Endothelial cell of umbilical vein (primary cell): ENCODE measurements around the gene CALY. TPM values are rescaled to one million over a fixed set of nuclear protein-coding genes. Genes with fewer than 3 reads are reported as not detected.

Source experiments
- BruUV-seq: library from RNA; stranded (reverse); fragments of 400-500 nt; replicated peaks from 2 replicates; lab custom pipeline; 2021; lab: Mats Ljungman, UMichigan
- CTCF ChIA-PET: fragments of 300-600, 350-600 bp; sonication (Branson Sonifier 250); formaldehyde crosslinking; loops from one replicate; lab custom pipeline; 2021; ENCODE audit warnings: antibody characterized with exemption, inconsistent platforms; lab: Charles Lee
- POLR2A ChIA-PET: fragments of 300-600, 350-600 bp; sonication (Branson Sonifier 250); formaldehyde crosslinking; loops from one replicate; lab custom pipeline; 2021; ENCODE audit warnings: antibody characterized with exemption, inconsistent platforms; lab: Charles Lee
- DNase-seq: peaks from one replicate; pipeline ENCODE4 v3.0.0-alpha.2; 2011; ENCODE audit warnings: low read depth, low spot score
- FAIRE-seq: peaks from 2 replicates; lab custom pipeline; 2011; peaks lifted over from hg19 to GRCh38; lab: Jason Lieb, UNC
- H2AFZ ChIP-seq: 2 replicates; pipeline ENCODE4 v1.6.0; 2012; ENCODE audit warnings: low read depth, low read length, control low read depth, inconsistent platforms
- H3K27ac ChIP-seq: 2 replicates; pipeline ENCODE4 v1.5.1; 2011; ENCODE audit warnings: low read depth, mild to moderate bottlenecking, control low read depth, low read length, moderate library complexity; ENCODE audit not compliant: insufficient read depth
- H3K27me3 ChIP-seq, 2 experiments: 2 replicates each; pipeline versions ENCODE4 v1.6.0 to v1.6.1; 2011; ENCODE audit warnings: low read length in 2 of 2, mixed read lengths in 1 of 2; ENCODE audit not compliant: control insufficient read depth in 2 of 2, insufficient read depth in 2 of 2
- H3K36me3 ChIP-seq, 2 experiments: 2 replicates in 1 of 2; 3 replicates in 1 of 2; pipeline ENCODE4 v1.5.1; 2011; ENCODE audit warnings: low read length in 2 of 2, mild to moderate bottlenecking in 1 of 2, moderate library complexity in 1 of 2; ENCODE audit not compliant: control insufficient read depth in 2 of 2, insufficient read depth in 2 of 2; ENCODE audit errors: extremely low read depth in 1 of 2
- H3K4me1 ChIP-seq: 3 replicates; pipeline ENCODE4 v1.5.1; 2011; ENCODE audit warnings: mild to moderate bottlenecking, low read length; ENCODE audit not compliant: control insufficient read depth, insufficient read depth; ENCODE audit errors: extremely low read depth
- H3K4me2 ChIP-seq: 2 replicates; pipeline ENCODE4 v1.6.1; 2011; ENCODE audit warnings: low read length, control low read depth, mixed read lengths; ENCODE audit not compliant: insufficient read depth
- H3K4me3 ChIP-seq, 3 experiments: fragments of 200-600 bp in 1 of 3; sonication (generic), shearing (Covaris generic) in 1 of 3; replicated peaks in 1 of 3; 2 replicates each; pipeline ENCODE4 v1.5.1; 2011 to 2016; ENCODE audit warnings: control low read depth in 3 of 3, low read length in 3 of 3, mild to moderate bottlenecking in 2 of 3, inconsistent platforms in 1 of 3, low read depth in 1 of 3, moderate library complexity in 1 of 3; ENCODE audit not compliant: insufficient read depth in 1 of 3
- H3K79me2 ChIP-seq: 2 replicates; pipeline ENCODE4 v1.6.0; 2012; ENCODE audit warnings: low read length, inconsistent platforms; ENCODE audit not compliant: control insufficient read depth, insufficient read depth
- H3K9ac ChIP-seq: replicated peaks from 2 replicates; pipeline ENCODE3; 2011; ENCODE audit warnings: low read length, control low read depth; ENCODE audit not compliant: insufficient read depth; ENCODE audit errors: extremely low read depth
- H3K9me1 ChIP-seq: replicated peaks from 3 replicates; pipeline ENCODE4 v1.6.0; 2011; ENCODE audit warnings: mild to moderate bottlenecking, low read length; ENCODE audit not compliant: control insufficient read depth, insufficient read depth; ENCODE audit errors: extremely low read depth
- H3K9me3 ChIP-seq: replicated peaks from 2 replicates; pipeline ENCODE4 v1.5.1; 2012; ENCODE audit warnings: low read length, inconsistent platforms; ENCODE audit not compliant: control insufficient read depth, insufficient read depth
- H4K20me1 ChIP-seq: replicated peaks from 2 replicates; pipeline ENCODE3; 2011; ENCODE audit warnings: mild to moderate bottlenecking, low read length; ENCODE audit not compliant: control insufficient read depth, insufficient read depth; ENCODE audit errors: extremely low read depth
- CTCF ChIP-seq, 2 donors: IDR thresholded peaks; 1 replicate in 1 of 2; 2 replicates in 1 of 2; pipeline ENCODE4 v1.5.1; 2011; ENCODE audit warnings: low read length in 2 of 2, mild to moderate bottlenecking in 2 of 2, moderate library complexity in 2 of 2, control low read depth in 1 of 2, inconsistent platforms in 1 of 2, low read depth in 1 of 2; ENCODE audit not compliant: insufficient read depth in 1 of 2; ENCODE audit errors: extremely low read depth in 1 of 2
- EZH2 ChIP-seq: IDR thresholded peaks from 2 replicates; pipeline ENCODE4 v1.6.1; 2012; ENCODE audit warnings: borderline replicate concordance, low read depth, mild to moderate bottlenecking, moderate library complexity, low read length, inconsistent platforms; ENCODE audit not compliant: severe bottlenecking
- FOS ChIP-seq: IDR thresholded peaks from 2 replicates; pipeline ENCODE4 v1.6.1; 2011; ENCODE audit warnings: mild to moderate bottlenecking, low read length, moderate library complexity, borderline replicate concordance; ENCODE audit not compliant: insufficient read depth
- GATA2 ChIP-seq: IDR thresholded peaks from 2 replicates; pipeline ENCODE4 v1.7.0; 2011; ENCODE audit warnings: low read depth, mild to moderate bottlenecking, moderate library complexity, mixed read lengths, low read length; ENCODE audit not compliant: insufficient read length, insufficient read depth
- JUN ChIP-seq: IDR thresholded peaks from 2 replicates; pipeline ENCODE4 v1.6.1; 2011; ENCODE audit warnings: borderline replicate concordance, low read depth; ENCODE audit not compliant: insufficient read length, insufficient read depth
- MAX ChIP-seq: IDR thresholded peaks from 2 replicates; pipeline ENCODE4 v1.6.1; 2011; ENCODE audit not compliant: insufficient read depth, insufficient read length
- MYC ChIP-seq: IDR thresholded peaks from one replicate; pipeline ENCODE4 v1.6.1; 2011; ENCODE audit warnings: mild to moderate bottlenecking, low read depth, low read length
- POLR2A ChIP-seq: IDR thresholded peaks from 2 replicates; pipeline ENCODE4 v1.6.1; 2012; ENCODE audit warnings: low read depth, mild to moderate bottlenecking, control low read depth, low read length
- POLR2AphosphoS5 ChIP-seq: IDR thresholded peaks from 2 replicates; pipeline ENCODE4 v1.6.1; 2012; ENCODE audit warnings: low read depth, mild to moderate bottlenecking, control low read depth, low read length, moderate library complexity; ENCODE audit not compliant: insufficient read depth
- dilution Hi-C: fragments of 300-500 bp; cut with MboI; formaldehyde crosslinking; loops from one replicate; pipeline ENCODE4 v1.15.0; 2019; ENCODE audit warnings: low sequenced_read_pairs; ENCODE audit not compliant: extremely low pct_ligation_motif_present
- intact Hi-C: fragments of 100-400 bp; cut with micrococcal nuclease; formaldehyde crosslinking; loops from one replicate; pipeline ENCODE4 v1.10.0; 2022
- polyA plus RNA-seq, 4 experiments: library from polyadenylated mRNA; depleted of rRNA in 3 of 4; stranded (reverse) in 3 of 4; unstranded in 1 of 4; fragments of >200 nt; gene quantifications; 2 replicates each; pipeline versions ENCODE4 v1.2.1 to v1.2.3, GENCODE V29; 2011 to 2012; ENCODE audit warnings: missing spikeins in 1 of 4
- total RNA-seq: library from RNA; stranded (reverse); gene quantifications from 2 replicates; pipeline ENCODE4 v1.2.3, GENCODE V29; 2021

Gene CALY
- total and polyA plus RNA-seq, 2 donors (not counting 3 experiments of a cell fraction or from before 2014, with no cell fraction given): not detected

GRCh38 chr10:133349160-133349568 lies 12.5 kb upstream of the CALY start:
- Histone ChIP-seq H3K4me1 (no peaks in the 10 kb centered on the region), H3K27me3 (no peaks in the 10 kb centered on the region), H3K4me3 (no peak overlapping the region), H3K4me2 (no peak overlapping the region), H4K20me1 (no peaks in the 10 kb centered on the region), H3K79me2 (no peaks in the 10 kb centered on the region), H3K9me3 (no peaks in the 10 kb centered on the region), H3K27ac (no peak overlapping the region), H3K36me3 (no peaks in the 10 kb centered on the region), H3K9ac (no peak overlapping the region), H2AFZ (no peak overlapping the region), H3K9me1 (no peaks in the 10 kb centered on the region)
- DNase-seq (no peak), FAIRE-seq (no peak)
- ChIA-PET CTCF (no interaction called here), POLR2A (no interaction called here)
- no TSS peak for BruUV-seq
- dilution Hi-C loops (no loop called here), intact Hi-C loops (no loop called here)
- TF ChIP-seq POLR2A (no peak), EZH2 (no peak), MAX (no peak), MYC (no peak), FOS (no peak), GATA2 (no peak)

GRCh38 chr10:133347710-133348517 lies 11.2 kb upstream of the CALY start:
- Histone ChIP-seq H3K79me2 (no peaks in the 10 kb centered on the region), H3K27ac (no peak overlapping the region), H2AFZ (no peak overlapping the region), H3K4me3 (no peak overlapping the region), H3K36me3 (no peaks in the 10 kb centered on the region), H3K9me1 (no peaks in the 10 kb centered on the region), H4K20me1 (no peaks in the 10 kb centered on the region), H3K9ac (no peak overlapping the region), H3K27me3 (no peaks in the 10 kb centered on the region), H3K4me2 (no peak overlapping the region), H3K9me3 (no peaks in the 10 kb centered on the region), H3K4me1 (no peaks in the 10 kb centered on the region)
- TF ChIP-seq POLR2AphosphoS5 (no peak), FOS (no peak), JUN (no peak), EZH2 (no peak), MYC (no peak), MAX (no peak), POLR2A (no peak), CTCF (IDR thresholded peaks at IDR 0.05; ENCODE audit: extremely low read depth in 1 of 2, insufficient read depth in 1 of 2, low read depth in 1 of 2, low read length in 2 of 2) (no peak), GATA2 (no peak)
- dilution Hi-C loops: no loop called here
- intact Hi-C loops: no loop called here
- FAIRE-seq (no peak), DNase-seq (no peak)
- CTCF ChIA-PET: interaction anchor here (2.9 kb wide), 1 partner anchor 18 kb away, joined by 14 read pairs; no protein-coding TSS in a partner anchor
- no TSS peak for BruUV-seq
- POLR2A ChIA-PET: no interaction called here
